NT2/D1 (cell line): Measurements from ENCODE around the gene ELMO1.

Source experiments
- DNase-seq: peaks from one replicate; pipeline ENCODE4 v3.0.0-alpha.2; 2011; ENCODE audit warnings: low read depth, low spot score
- H3K27me3 ChIP-seq: 2 replicates; pipeline ENCODE4 v1.6.0; 2011; ENCODE audit warnings: mild to moderate bottlenecking; ENCODE audit not compliant: insufficient read length, insufficient read depth
- H3K36me3 ChIP-seq: 2 replicates; pipeline ENCODE4 v1.6.1; 2011; ENCODE audit warnings: mild to moderate bottlenecking, low read length, mixed read lengths; ENCODE audit not compliant: insufficient read depth, insufficient read length
- H3K4me1 ChIP-seq: 2 replicates; pipeline ENCODE4 v1.5.1; 2011; ENCODE audit not compliant: insufficient read depth, insufficient read length
- H3K4me3 ChIP-seq: 2 replicates; pipeline ENCODE4 v1.5.1; 2011; ENCODE audit warnings: low read depth; ENCODE audit not compliant: insufficient read length
- H3K9ac ChIP-seq: 2 replicates; pipeline ENCODE4 v1.6.0; 2011; ENCODE audit warnings: low read depth; ENCODE audit not compliant: insufficient read length
- H3K9me3 ChIP-seq: 2 replicates; pipeline ENCODE4 v1.5.1; 2011; ENCODE audit warnings: mild to moderate bottlenecking, low read length; ENCODE audit not compliant: insufficient read depth
- SUZ12 ChIP-seq: IDR thresholded peaks from 2 replicates; pipeline ENCODE4 v1.6.1; 2011; ENCODE audit not compliant: insufficient read length, insufficient read depth; ENCODE audit errors: extremely low read depth
- YY1 ChIP-seq: IDR thresholded peaks from 2 replicates; pipeline ENCODE4 v1.6.1; 2011; ENCODE audit not compliant: insufficient read length, insufficient read depth
- ZNF274 ChIP-seq: IDR thresholded peaks from 2 replicates; pipeline ENCODE4 v1.6.1; 2011; ENCODE audit warnings: mild to moderate bottlenecking, low read depth, low read length

ELMO1 gene

DNA sequence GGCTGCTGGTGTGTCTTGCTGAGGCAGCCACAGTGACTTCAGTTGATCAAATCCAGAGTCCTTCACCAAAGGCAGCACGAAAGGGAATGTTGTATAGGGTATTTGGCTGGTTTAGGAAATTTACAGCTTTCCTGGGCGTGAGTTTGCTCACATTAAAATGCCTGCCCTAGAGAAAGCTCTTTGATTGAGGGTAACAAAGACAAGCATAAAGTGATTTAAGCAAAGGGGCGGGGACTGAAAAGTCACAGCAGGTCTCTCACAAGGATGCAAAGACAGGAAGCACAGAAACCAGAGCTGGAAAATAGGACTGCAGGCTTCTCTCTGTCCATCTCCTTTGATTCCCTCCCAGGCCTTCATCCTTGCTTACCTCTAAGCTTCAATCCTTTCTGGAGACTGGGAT is 139.2 kb downstream of the ELMO1 start:
- Histone ChIP-seq H3K4me1 (no peaks in the 10 kb centered on the region), H3K27me3 (no peaks in the 10 kb centered on the region), H3K9me3 (no peaks in the 10 kb centered on the region), H3K36me3 (no peaks in the 10 kb centered on the region), H3K9ac (no peak overlapping the region), H3K4me3 (no peak overlapping the region)
- DNase-seq, result no peak
- no peak for TF ChIP-seq YY1
- TF ChIP-seq ZNF274, result no peak
- no peak for TF ChIP-seq SUZ12

GRCh38 chr7:37304921-37305320 is 143.7 kb downstream of the ELMO1 start:
- TF ChIP-seq YY1, result no peak
- TF ChIP-seq SUZ12, result no peak
- no peak for TF ChIP-seq ZNF274
- no peaks in the 10 kb centered on the region for H3K27me3 ChIP-seq
- H3K36me3 ChIP-seq, result no peaks in the 10 kb centered on the region
- no peak overlapping the region for H3K9ac ChIP-seq
- no peak overlapping the region for H3K4me3 ChIP-seq
- H3K9me3 ChIP-seq, result no peaks in the 10 kb centered on the region
- no peak for DNase-seq
- no peaks in the 10 kb centered on the region for H3K4me1 ChIP-seq

GRCh38 chr7:37297546-37297945 is 151.1 kb downstream of the ELMO1 start:
- H3K4me3 ChIP-seq, result no peak overlapping the region

GRCh38 chr7:37295401-37295800 is 153.3 kb downstream of the ELMO1 start:
- H3K4me3 ChIP-seq, result no peak overlapping the region
- no peaks in the 10 kb centered on the region for H3K27me3 ChIP-seq
- TF ChIP-seq ZNF274 (no peak), SUZ12 (no peak), YY1 (no peak)
- DNase-seq, result no peak
- H3K4me1 ChIP-seq, result no peaks in the 10 kb centered on the region
- no peak overlapping the region for H3K9ac ChIP-seq
- peaks cover 8% of the 10 kb centered on the region; the same call in 1 of the 2 replicates for H3K9me3 ChIP-seq
- H3K36me3 ChIP-seq, result no peaks in the 10 kb centered on the region

More at GRCh38 chr7:37297546-37297945, 151.1 kb downstream of the ELMO1 start:
- H3K4me1 ChIP-seq, result no peaks in the 10 kb centered on the region
- H3K9me3 ChIP-seq, result peaks cover 8% of the 10 kb centered on the region; the same call in 1 of the 2 replicates
- TF ChIP-seq YY1 (no peak), ZNF274 (no peak), SUZ12 (no peak)
- H3K36me3 ChIP-seq, result no peaks in the 10 kb centered on the region
- H3K27me3 ChIP-seq, result no peaks in the 10 kb centered on the region
- DNase-seq, result no peak
- H3K9ac ChIP-seq, result no peak overlapping the region

DNA sequence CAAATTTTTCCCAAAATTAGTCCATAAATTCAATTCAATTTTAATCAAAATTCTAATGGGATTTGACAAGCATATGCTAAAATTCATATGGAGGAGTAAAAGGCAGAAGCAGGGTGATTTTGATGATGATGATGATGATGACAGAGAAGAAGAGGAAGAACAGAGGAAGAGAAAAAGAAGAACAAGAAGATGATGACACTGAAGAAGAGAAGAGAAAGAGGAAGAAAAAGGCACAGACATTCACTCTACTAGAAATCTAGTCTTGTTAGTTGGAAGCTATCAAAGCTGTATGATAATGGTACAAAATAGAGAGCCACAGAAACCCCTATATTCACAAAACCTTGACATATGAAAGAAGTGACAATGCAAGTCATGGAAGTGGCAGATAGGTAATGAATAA is 157.9 kb downstream of the ELMO1 start:
- Histone ChIP-seq H3K4me1 (peaks cover 4% of the 10 kb centered on the region), H3K36me3 (no peaks in the 10 kb centered on the region), H3K9me3 (peaks cover 8% of the 10 kb centered on the region; the same call in 1 of the 2 replicates), H3K9ac (no peak overlapping the region), H3K27me3 (no peaks in the 10 kb centered on the region), H3K4me3 (no peak overlapping the region)
- no peak for DNase-seq
- TF ChIP-seq YY1 (no peak), ZNF274 (no peak), SUZ12 (no peak)

DNA sequence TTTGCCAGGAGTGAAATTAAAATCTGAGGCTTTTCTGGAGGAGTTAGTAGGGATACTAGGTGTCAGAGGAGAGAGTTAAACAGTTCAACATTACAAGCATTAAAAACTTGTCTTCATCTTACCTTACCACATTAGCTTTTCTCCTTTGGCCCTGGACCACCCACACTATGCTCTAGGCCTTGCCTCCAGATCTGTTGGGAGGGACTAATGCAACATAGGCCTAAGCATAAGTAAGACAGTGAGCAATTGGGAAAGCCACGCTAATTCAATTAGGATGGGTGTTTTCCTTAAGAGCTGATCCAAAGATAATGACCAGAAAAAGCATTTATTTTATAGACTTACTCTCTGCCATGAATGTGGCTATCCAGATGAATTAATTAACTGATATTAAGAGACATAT is 158.9 kb downstream of the ELMO1 start:
- DNase-seq, result no peak
- no peak overlapping the region for H3K4me3 ChIP-seq
- H3K9ac ChIP-seq, result no peak overlapping the region
- H3K27me3 ChIP-seq, result no peaks in the 10 kb centered on the region
- TF ChIP-seq SUZ12 (no peak), ZNF274 (no peak), YY1 (no peak)
- no peaks in the 10 kb centered on the region for H3K36me3 ChIP-seq
- H3K9me3 ChIP-seq, result peaks cover 8% of the 10 kb centered on the region; the same call in 1 of the 2 replicates
- peaks cover 4% of the 10 kb centered on the region for H3K4me1 ChIP-seq

GRCh38 chr7:37289367-37289766 is 159.3 kb downstream of the ELMO1 start:
- Histone ChIP-seq H3K4me1 (peaks cover 4% of the 10 kb centered on the region), H3K9me3 (peaks cover 7% of the 10 kb centered on the region; the same call in 1 of the 2 replicates), H3K36me3 (no peaks in the 10 kb centered on the region), H3K27me3 (no peaks in the 10 kb centered on the region), H3K4me3 (no peak overlapping the region), H3K9ac (no peak overlapping the region)
- TF ChIP-seq YY1, result no peak
- TF ChIP-seq ZNF274, result no peak
- no peak for TF ChIP-seq SUZ12
- no peak for DNase-seq

GRCh38 chr7:37287131-37287855 is 161.4 kb downstream of the ELMO1 start:
- no peak for DNase-seq
- Histone ChIP-seq H3K4me1 (peaks cover 4% of the 10 kb centered on the region), H3K27me3 (no peaks in the 10 kb centered on the region), H3K9me3 (no peaks in the 10 kb centered on the region), H3K4me3 (no peak overlapping the region), H3K36me3 (no peaks in the 10 kb centered on the region), H3K9ac (no peak overlapping the region)
- TF ChIP-seq YY1, result no peak
